K562 (cell line): ENCODE results near the gene PTPRU. TPM values are rescaled to one million over a fixed set of nuclear protein-coding genes. Genes with fewer than 3 reads are reported as not detected.

Experiments used
- CBX3 ChIP-seq, 2 experiments: IDR thresholded peaks; 1 replicate in 1 of 2; 2 replicates in 1 of 2; pipeline ENCODE4 v1.6.1; 2012; ENCODE audit warnings: inconsistent platforms in 2 of 2, low read length in 2 of 2, borderline replicate concordance in 1 of 2, control low read depth in 1 of 2
- CHD4 ChIP-seq: fragments of 200-600 bp; sonication (generic); IDR thresholded peaks from 3 replicates; pipeline ENCODE4 v1.6.1; 2012; ENCODE audit warnings: low read depth, mild to moderate bottlenecking, mixed read lengths, low read length, inconsistent platforms; ENCODE audit not compliant: insufficient read depth, insufficient replicate concordance, poor library complexity, severe bottlenecking
- RREB1 ChIP-seq: fragments of 250-450 bp; sonication (Bioruptor Pico); IDR thresholded peaks from 2 replicates; pipeline ENCODE4 v1.4.0; 2020
- polyA plus RNA-seq, 8 experiments: library from polyadenylated mRNA; depleted of rRNA in 4 of 8; stranded (reverse) in 5 of 8; unstranded in 3 of 8; fragments of >200 nt; fragmentation: Nextera tagmentation in 2 of 8; fragmentation: Illumina TruSeq in 1 of 8; extraction: Ambion mirVana in 2 of 8; extraction: Trizol in 1 of 8; gene quantifications; 2 replicates each; pipeline versions ENCODE4 v1.2.1 to v1.2.3, GENCODE V29; 2011 to 2014; ENCODE audit warnings: inconsistent platforms in 1 of 8, missing spikeins in 1 of 8
- total RNA-seq, 7 experiments: library from RNA; depleted of rRNA in 6 of 7; stranded (reverse); fragments of >200 nt in 6 of 7; fragmentation: Illumina TruSeq in 2 of 7; extraction: Trizol in 2 of 7; gene quantifications; 2 replicates each; pipeline versions ENCODE4 v1.2.1 to v1.2.3, GENCODE V29; 2011 to 2021; ENCODE audit warnings: low replicate concordance in 1 of 7

Gene PTPRU
- total and polyA plus RNA-seq, 9 of the 15 experiments (the other 6 are each of a cell fraction or from before 2014, with no cell fraction given), result 0.01 to 2.9 (median 1.0) TPM

- TF ChIP-seq RREB1 (CRISPR knock-in tag), result no peak
- no peak for TF ChIP-seq CBX3 (IDR thresholded peaks at IDR 0.05; ENCODE audit: borderline replicate concordance in 1 of 2, low read length in 2 of 2)
- no peak for TF ChIP-seq CHD4
These were observed 33.1 kb downstream of the PTPRU start (continued) for GRCh38 chr1:29269382-29269781.
